Measurements from ENCODE around the gene MCF2L.
"Not testable (repeated sequence)": the region's sequence is repeated elsewhere in the genome, so short reads cannot be mapped to it uniquely, and the experiment has no call there.

Gene MCF2L

GRCh38 chr13:113077953-113078901 lies 109.2 kb downstream of the MCF2L start (continued):
- TF ChIP-seq PPARA (CRISPR knock-in tag; IDR thresholded peaks at IDR 0.05; ENCODE audit: borderline replicate concordance) = no peak
- TF ChIP-seq TCF4 (CRISPR knock-in tag; IDR thresholded peaks at IDR 0.05; ENCODE audit: borderline replicate concordance) = no peak
- TF ChIP-seq TOX (CRISPR knock-in tag; IDR thresholded peaks at IDR 0.05; ENCODE audit: borderline replicate concordance) = no peak
- TF ChIP-seq ZNF8 (CRISPR knock-in tag; IDR thresholded peaks at IDR 0.05) = no peak
- no peak for TF ChIP-seq ZFP30 (CRISPR knock-in tag; IDR thresholded peaks at IDR 0.05)
- TF ChIP-seq ZC3H10 (CRISPR knock-in tag; IDR thresholded peaks at IDR 0.05) = no peak
- no peak for TF ChIP-seq ESRRG (CRISPR knock-in tag; IDR thresholded peaks at IDR 0.05)
- TF ChIP-seq ARNTL (CRISPR knock-in tag; IDR thresholded peaks at IDR 0.05; ENCODE audit: borderline replicate concordance, low read depth) = no peak

GRCh38 chr13:113078902-113079780 lies 110.1 kb downstream of the MCF2L start:
- ATAC-seq = no peak
- no peak for TF ChIP-seq PPARA (CRISPR knock-in tag; IDR thresholded peaks at IDR 0.05; ENCODE audit: borderline replicate concordance)
- no peak for TF ChIP-seq PATZ1 (CRISPR knock-in tag; IDR thresholded peaks at IDR 0.05; ENCODE audit: borderline replicate concordance)
- TF ChIP-seq RARB (CRISPR knock-in tag; IDR thresholded peaks at IDR 0.05) = no peak
- no peak for TF ChIP-seq CSDC2 (CRISPR knock-in tag; IDR thresholded peaks at IDR 0.05)
- no peak for TF ChIP-seq TCF4 (CRISPR knock-in tag; IDR thresholded peaks at IDR 0.05; ENCODE audit: borderline replicate concordance)
- TF ChIP-seq TOX (CRISPR knock-in tag; IDR thresholded peaks at IDR 0.05; ENCODE audit: borderline replicate concordance) = no peak
- no peak for TF ChIP-seq BACH2 (CRISPR knock-in tag; IDR thresholded peaks at IDR 0.05; ENCODE audit: borderline replicate concordance)
- no peak for TF ChIP-seq ZNF70 (CRISPR knock-in tag; IDR thresholded peaks at IDR 0.05)
- no peak for TF ChIP-seq OSR1 (CRISPR knock-in tag; IDR thresholded peaks at IDR 0.05)
- TF ChIP-seq SNAI2 (CRISPR knock-in tag; IDR thresholded peaks at IDR 0.05) = no peak
- no peak for TF ChIP-seq ZFP30 (CRISPR knock-in tag; IDR thresholded peaks at IDR 0.05)
- no peak for TF ChIP-seq ZNF565 (CRISPR knock-in tag; conservative IDR thresholded peaks at IDR 0.05; ENCODE audit: low read depth)
- no peak for TF ChIP-seq POU6F1 (CRISPR knock-in tag; IDR thresholded peaks at IDR 0.05; ENCODE audit: borderline replicate concordance, low read depth)
- no peak for TF ChIP-seq ISL1 (CRISPR knock-in tag; IDR thresholded peaks at IDR 0.05)
- TF ChIP-seq ZNF8 (CRISPR knock-in tag; IDR thresholded peaks at IDR 0.05) = no peak
- TF ChIP-seq ESRRG (CRISPR knock-in tag; IDR thresholded peaks at IDR 0.05) = no peak
- TF ChIP-seq, protein P1, sequence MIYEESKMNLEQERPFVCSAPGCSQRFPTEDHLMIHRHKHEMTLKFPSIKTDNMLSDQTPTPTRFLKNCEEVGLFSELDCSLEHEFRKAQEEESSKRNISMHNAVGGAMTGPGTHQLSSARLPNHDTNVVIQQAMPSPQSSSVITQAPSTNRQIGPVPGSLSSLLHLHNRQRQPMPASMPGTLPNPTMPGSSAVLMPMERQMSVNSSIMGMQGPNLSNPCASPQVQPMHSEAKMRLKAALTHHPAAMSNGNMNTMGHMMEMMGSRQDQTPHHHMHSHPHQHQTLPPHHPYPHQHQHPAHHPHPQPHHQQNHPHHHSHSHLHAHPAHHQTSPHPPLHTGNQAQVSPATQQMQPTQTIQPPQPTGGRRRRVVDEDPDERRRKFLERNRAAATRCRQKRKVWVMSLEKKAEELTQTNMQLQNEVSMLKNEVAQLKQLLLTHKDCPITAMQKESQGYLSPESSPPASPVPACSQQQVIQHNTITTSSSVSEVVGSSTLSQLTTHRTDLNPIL (CRISPR knock-in tag; IDR thresholded peaks at IDR 0.05; ENCODE audit: low read depth) = no peak
- TF ChIP-seq ZFP3 (CRISPR knock-in tag; IDR thresholded peaks at IDR 0.05) = no peak

GRCh38 chr13:113079781-113080080 lies 110.7 kb downstream of the MCF2L start:
- ATAC-seq = not testable (repeated sequence)

GRCh38 chr13:113080361-113080831 lies 111.4 kb downstream of the MCF2L start:
- ATAC-seq = no peak
- no peak for TF ChIP-seq RARB (CRISPR knock-in tag; IDR thresholded peaks at IDR 0.05)
- TF ChIP-seq POU6F1 (CRISPR knock-in tag; IDR thresholded peaks at IDR 0.05; ENCODE audit: borderline replicate concordance, low read depth) = no peak
- TF ChIP-seq ARNTL (CRISPR knock-in tag; IDR thresholded peaks at IDR 0.05; ENCODE audit: borderline replicate concordance, low read depth) = no peak
- TF ChIP-seq PATZ1 (CRISPR knock-in tag; IDR thresholded peaks at IDR 0.05; ENCODE audit: borderline replicate concordance) = no peak
- no peak for TF ChIP-seq TCF4 (CRISPR knock-in tag; IDR thresholded peaks at IDR 0.05; ENCODE audit: borderline replicate concordance)
- no peak for TF ChIP-seq TOX (CRISPR knock-in tag; IDR thresholded peaks at IDR 0.05; ENCODE audit: borderline replicate concordance)
- no peak for TF ChIP-seq ZC3H10 (CRISPR knock-in tag; IDR thresholded peaks at IDR 0.05)
- TF ChIP-seq ZNF8 (CRISPR knock-in tag; IDR thresholded peaks at IDR 0.05) = no peak
- TF ChIP-seq ZNF565 (CRISPR knock-in tag; conservative IDR thresholded peaks at IDR 0.05; ENCODE audit: low read depth) = no peak
- TF ChIP-seq, protein P1 (CRISPR knock-in tag; IDR thresholded peaks at IDR 0.05; ENCODE audit: low read depth) = no peak
- no peak for TF ChIP-seq ESRRG (CRISPR knock-in tag; IDR thresholded peaks at IDR 0.05)
